HEK293 (cell line): ENCODE results near the gene GRID2.

ENCODE experiments used
- CTCF ChIA-PET: fragments of 350-600 bp; formaldehyde crosslinking; extraction: SDS; loops from one replicate; lab custom pipeline; 2021; ENCODE audit warnings: antibody characterized with exemption; lab: Yijun Ruan, JAX
- POLR2A ChIA-PET: fragments of 300-600 bp; formaldehyde crosslinking; extraction: SDS; loops from one replicate; lab custom pipeline; 2020; ENCODE audit warnings: antibody characterized with exemption, inconsistent platforms; lab: Yijun Ruan, JAX
- H3K27ac ChIP-seq: fragments of 200-500 bp; sonication (Bioruptor generic); 2 replicates; pipeline ENCODE4 v1.5.1; 2014; ENCODE audit warnings: low read depth, low read length, control low read depth, inconsistent platforms; ENCODE audit errors: extremely low read depth
- H3K36me3 ChIP-seq, 2 experiments: fragments of 200-500 bp in 1 of 2; sonication (Bioruptor generic) in 1 of 2; 1 replicate in 1 of 2; 2 replicates in 1 of 2; pipeline ENCODE4 v1.5.1; 2014 to 2017; ENCODE audit warnings: inconsistent platforms in 2 of 2, low read length in 2 of 2; ENCODE audit not compliant: control insufficient read depth in 2 of 2, insufficient read depth in 1 of 2
- H3K4me1 ChIP-seq: fragments of 200-500 bp; sonication (Bioruptor generic); 2 replicates; pipeline ENCODE4 v1.5.1; 2014; ENCODE audit warnings: mild to moderate bottlenecking, low read length, inconsistent platforms; ENCODE audit not compliant: control insufficient read depth, insufficient read depth
- H3K4me3 ChIP-seq: 2 replicates; pipeline ENCODE4 v1.5.1; 2011; ENCODE audit warnings: low read depth, mild to moderate bottlenecking, control low read depth, low read length, moderate library complexity
- H3K9me3 ChIP-seq: fragments of 200-500 bp; sonication (Bioruptor generic); 2 replicates; pipeline ENCODE4 v1.5.1; 2014; ENCODE audit warnings: low read depth, low read length, inconsistent platforms; ENCODE audit not compliant: control insufficient read depth, insufficient read depth
- GLIS2 ChIP-seq: fragments of 450-650 bp; formaldehyde crosslinking; IDR thresholded peaks from 2 replicates; pipeline ENCODE4 v1.5.1; 2016; ENCODE audit warnings: missing biosample characterization, missing genetic modification characterization
- SCRT1 ChIP-seq: fragments of 450-650 bp; formaldehyde crosslinking; IDR thresholded peaks from 2 replicates; pipeline ENCODE4 v1.5.1; 2016; ENCODE audit warnings: missing biosample characterization, missing genetic modification characterization, borderline replicate concordance
- TCF7L2 ChIP-seq: IDR thresholded peaks from 2 replicates; pipeline ENCODE4 v1.6.1; 2011; ENCODE audit warnings: low read depth, mild to moderate bottlenecking, inconsistent platforms, low read length, moderate library complexity, borderline replicate concordance
- ZNF16 ChIP-seq: fragments of 450-650 bp; formaldehyde crosslinking; IDR thresholded peaks from 2 replicates; pipeline ENCODE4 v1.5.1; 2016; ENCODE audit warnings: low read depth, missing biosample characterization, missing genetic modification characterization
- ZNF341 ChIP-seq: fragments of 450-650 bp; formaldehyde crosslinking; IDR thresholded peaks from 2 replicates; pipeline ENCODE4; 2016; ENCODE audit warnings: low read depth, missing biosample characterization, missing genetic modification characterization
- ZNF585B ChIP-seq: fragments of 450-650 bp; formaldehyde crosslinking; IDR thresholded peaks from 2 replicates; pipeline ENCODE4 v1.5.1; 2016; ENCODE audit warnings: missing biosample characterization, missing genetic modification characterization
- ZNF610 ChIP-seq: fragments of 450-650 bp; formaldehyde crosslinking; IDR thresholded peaks from 2 replicates; pipeline ENCODE4 v1.5.1; 2016; ENCODE audit warnings: missing biosample characterization, missing genetic modification characterization, borderline replicate concordance
- ZNF677 ChIP-seq: fragments of 450-650 bp; IDR thresholded peaks from 2 replicates; pipeline ENCODE4 v1.5.0; 2018; ENCODE audit warnings: missing biosample characterization, mild to moderate bottlenecking, missing genetic modification characterization, moderate library complexity
- ZNF707 ChIP-seq: fragments of 450-650 bp; formaldehyde crosslinking; IDR thresholded peaks from 2 replicates; pipeline ENCODE4 v1.5.1; 2016; ENCODE audit warnings: missing biosample characterization, missing genetic modification characterization
- ZXDB ChIP-seq: fragments of 450-650 bp; formaldehyde crosslinking; IDR thresholded peaks from 2 replicates; pipeline ENCODE4 v1.5.1; 2016; ENCODE audit warnings: missing biosample characterization, missing genetic modification characterization
- TF ChIP-seq, protein P1 (sequence below): fragments of 450-650 bp; formaldehyde crosslinking; IDR thresholded peaks from 2 replicates; pipeline ENCODE4 v1.5.1; 2016; ENCODE audit warnings: missing biosample characterization, missing genetic modification characterization
- TF ChIP-seq, protein P2 (sequence below): fragments of 450-650 bp; IDR thresholded peaks from 2 replicates; pipeline ENCODE4 v1.5.1; 2018; ENCODE audit warnings: missing biosample characterization, mild to moderate bottlenecking, missing genetic modification characterization
- TF ChIP-seq, protein P3 (sequence below): fragments of 450-650 bp; formaldehyde crosslinking; IDR thresholded peaks from 2 replicates; pipeline ENCODE4 v1.5.1; 2016; ENCODE audit warnings: missing biosample characterization, missing genetic modification characterization, borderline replicate concordance
- TF ChIP-seq, protein P4 (sequence below): fragments of 450-650 bp; formaldehyde crosslinking; IDR thresholded peaks from 2 replicates; pipeline ENCODE4 v1.5.1; 2016; ENCODE audit warnings: missing biosample characterization, missing genetic modification characterization
- TF ChIP-seq, protein P5 (sequence below): fragments of 450-650 bp; formaldehyde crosslinking; IDR thresholded peaks from 2 replicates; pipeline ENCODE4 v1.5.1; 2016; ENCODE audit warnings: missing biosample characterization, missing genetic modification characterization

GRID2 gene

DNA sequence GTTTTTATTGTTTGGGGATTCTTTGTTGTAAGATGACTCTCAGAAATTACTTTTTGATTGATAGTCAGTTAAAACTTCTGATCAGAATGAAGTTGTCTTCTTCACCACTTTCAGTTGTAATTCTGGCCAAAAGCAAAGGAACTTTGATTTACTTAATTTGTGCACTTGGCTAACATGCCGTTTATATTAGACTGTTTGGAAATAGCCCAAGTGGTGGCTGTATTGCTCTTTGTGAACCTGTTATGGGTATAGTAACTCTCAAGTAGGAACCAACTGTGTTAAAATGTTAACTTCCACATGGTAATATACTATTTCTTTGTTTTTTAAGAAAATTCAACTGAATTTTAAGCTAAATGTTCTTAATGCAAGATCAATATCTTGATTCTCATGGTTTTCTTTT, 581.9 kb downstream of the GRID2 start:
- no peaks in the 10 kb centered on the region for H3K9me3 ChIP-seq
- H3K4me3 ChIP-seq, result no peak overlapping the region
- H3K36me3 ChIP-seq, result no peaks in the 10 kb centered on the region
- no peak overlapping the region for H3K27ac ChIP-seq
- CTCF ChIA-PET, result interaction anchor here (0.5 kb wide), 1 partner anchor 892 kb away, joined by 3 read pairs; no protein-coding TSS in a partner anchor
- H3K4me1 ChIP-seq, result no peaks in the 10 kb centered on the region
- POLR2A ChIA-PET, result no interaction called here
- TF ChIP-seq ZNF585B (tag by site-specific recombination) (no peak), ZNF677 (tag by site-specific recombination) (no peak), ZNF707 (tag by site-specific recombination) (no peak), ZNF16 (tag by site-specific recombination) (no peak), TCF7L2 (no peak), GLIS2 (tag by site-specific recombination) (no peak), ZXDB (tag by site-specific recombination) (no peak), SCRT1 (tag by site-specific recombination) (no peak)
- TF ChIP-seq, protein P1, sequence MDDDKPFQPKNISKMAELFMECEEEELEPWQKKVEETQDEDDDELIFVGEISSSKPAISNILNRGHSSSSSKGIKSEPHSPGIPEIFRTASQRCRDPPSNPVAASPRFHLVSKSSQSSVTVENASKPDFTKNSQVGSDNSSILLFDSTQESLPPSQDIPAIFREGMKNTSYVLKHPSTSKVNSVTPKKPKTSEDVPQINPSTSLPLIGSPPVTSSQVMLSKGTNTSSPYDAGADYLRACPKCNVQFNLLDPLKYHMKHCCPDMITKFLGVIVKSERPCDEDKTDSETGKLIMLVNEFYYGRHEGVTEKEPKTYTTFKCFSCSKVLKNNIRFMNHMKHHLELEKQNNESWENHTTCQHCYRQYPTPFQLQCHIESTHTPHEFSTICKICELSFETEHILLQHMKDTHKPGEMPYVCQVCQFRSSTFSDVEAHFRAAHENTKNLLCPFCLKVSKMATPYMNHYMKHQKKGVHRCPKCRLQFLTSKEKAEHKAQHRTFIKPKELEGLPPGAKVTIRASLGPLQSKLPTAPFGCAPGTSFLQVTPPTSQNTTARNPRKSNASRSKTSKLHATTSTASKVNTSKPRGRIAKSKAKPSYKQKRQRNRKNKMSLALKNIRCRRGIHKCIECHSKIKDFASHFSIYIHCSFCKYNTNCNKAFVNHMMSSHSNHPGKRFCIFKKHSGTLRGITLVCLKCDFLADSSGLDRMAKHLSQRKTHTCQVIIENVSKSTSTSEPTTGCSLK (tag by site-specific recombination), result no peak
- TF ChIP-seq, protein P2, sequence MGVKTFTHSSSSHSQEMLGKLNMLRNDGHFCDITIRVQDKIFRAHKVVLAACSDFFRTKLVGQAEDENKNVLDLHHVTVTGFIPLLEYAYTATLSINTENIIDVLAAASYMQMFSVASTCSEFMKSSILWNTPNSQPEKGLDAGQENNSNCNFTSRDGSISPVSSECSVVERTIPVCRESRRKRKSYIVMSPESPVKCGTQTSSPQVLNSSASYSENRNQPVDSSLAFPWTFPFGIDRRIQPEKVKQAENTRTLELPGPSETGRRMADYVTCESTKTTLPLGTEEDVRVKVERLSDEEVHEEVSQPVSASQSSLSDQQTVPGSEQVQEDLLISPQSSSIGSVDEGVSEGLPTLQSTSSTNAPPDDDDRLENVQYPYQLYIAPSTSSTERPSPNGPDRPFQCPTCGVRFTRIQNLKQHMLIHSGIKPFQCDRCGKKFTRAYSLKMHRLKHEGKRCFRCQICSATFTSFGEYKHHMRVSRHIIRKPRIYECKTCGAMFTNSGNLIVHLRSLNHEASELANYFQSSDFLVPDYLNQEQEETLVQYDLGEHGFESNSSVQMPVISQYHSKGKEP (tag by site-specific recombination), result no peak
- TF ChIP-seq, protein P3, sequence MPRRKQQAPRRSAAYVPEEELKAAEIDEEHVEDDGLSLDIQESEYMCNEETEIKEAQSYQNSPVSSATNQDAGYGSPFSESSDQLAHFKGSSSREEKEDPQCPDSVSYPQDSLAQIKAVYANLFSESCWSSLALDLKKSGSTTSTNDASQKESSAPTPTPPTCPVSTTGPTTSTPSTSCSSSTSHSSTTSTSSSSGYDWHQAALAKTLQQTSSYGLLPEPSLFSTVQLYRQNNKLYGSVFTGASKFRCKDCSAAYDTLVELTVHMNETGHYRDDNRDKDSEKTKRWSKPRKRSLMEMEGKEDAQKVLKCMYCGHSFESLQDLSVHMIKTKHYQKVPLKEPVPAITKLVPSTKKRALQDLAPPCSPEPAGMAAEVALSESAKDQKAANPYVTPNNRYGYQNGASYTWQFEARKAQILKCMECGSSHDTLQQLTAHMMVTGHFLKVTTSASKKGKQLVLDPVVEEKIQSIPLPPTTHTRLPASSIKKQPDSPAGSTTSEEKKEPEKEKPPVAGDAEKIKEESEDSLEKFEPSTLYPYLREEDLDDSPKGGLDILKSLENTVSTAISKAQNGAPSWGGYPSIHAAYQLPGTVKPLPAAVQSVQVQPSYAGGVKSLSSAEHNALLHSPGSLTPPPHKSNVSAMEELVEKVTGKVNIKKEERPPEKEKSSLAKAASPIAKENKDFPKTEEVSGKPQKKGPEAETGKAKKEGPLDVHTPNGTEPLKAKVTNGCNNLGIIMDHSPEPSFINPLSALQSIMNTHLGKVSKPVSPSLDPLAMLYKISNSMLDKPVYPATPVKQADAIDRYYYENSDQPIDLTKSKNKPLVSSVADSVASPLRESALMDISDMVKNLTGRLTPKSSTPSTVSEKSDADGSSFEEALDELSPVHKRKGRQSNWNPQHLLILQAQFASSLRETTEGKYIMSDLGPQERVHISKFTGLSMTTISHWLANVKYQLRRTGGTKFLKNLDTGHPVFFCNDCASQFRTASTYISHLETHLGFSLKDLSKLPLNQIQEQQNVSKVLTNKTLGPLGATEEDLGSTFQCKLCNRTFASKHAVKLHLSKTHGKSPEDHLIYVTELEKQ (tag by site-specific recombination), result no peak
- TF ChIP-seq, protein P4, sequence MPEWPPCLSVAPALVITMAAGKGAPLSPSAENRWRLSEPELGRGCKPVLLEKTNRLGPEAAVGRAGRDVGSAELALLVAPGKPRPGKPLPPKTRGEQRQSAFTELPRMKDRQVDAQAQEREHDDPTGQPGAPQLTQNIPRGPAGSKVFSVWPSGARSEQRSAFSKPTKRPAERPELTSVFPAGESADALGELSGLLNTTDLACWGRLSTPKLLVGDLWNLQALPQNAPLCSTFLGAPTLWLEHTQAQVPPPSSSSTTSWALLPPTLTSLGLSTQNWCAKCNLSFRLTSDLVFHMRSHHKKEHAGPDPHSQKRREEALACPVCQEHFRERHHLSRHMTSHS (tag by site-specific recombination), result no peak
- TF ChIP-seq, protein P5, sequence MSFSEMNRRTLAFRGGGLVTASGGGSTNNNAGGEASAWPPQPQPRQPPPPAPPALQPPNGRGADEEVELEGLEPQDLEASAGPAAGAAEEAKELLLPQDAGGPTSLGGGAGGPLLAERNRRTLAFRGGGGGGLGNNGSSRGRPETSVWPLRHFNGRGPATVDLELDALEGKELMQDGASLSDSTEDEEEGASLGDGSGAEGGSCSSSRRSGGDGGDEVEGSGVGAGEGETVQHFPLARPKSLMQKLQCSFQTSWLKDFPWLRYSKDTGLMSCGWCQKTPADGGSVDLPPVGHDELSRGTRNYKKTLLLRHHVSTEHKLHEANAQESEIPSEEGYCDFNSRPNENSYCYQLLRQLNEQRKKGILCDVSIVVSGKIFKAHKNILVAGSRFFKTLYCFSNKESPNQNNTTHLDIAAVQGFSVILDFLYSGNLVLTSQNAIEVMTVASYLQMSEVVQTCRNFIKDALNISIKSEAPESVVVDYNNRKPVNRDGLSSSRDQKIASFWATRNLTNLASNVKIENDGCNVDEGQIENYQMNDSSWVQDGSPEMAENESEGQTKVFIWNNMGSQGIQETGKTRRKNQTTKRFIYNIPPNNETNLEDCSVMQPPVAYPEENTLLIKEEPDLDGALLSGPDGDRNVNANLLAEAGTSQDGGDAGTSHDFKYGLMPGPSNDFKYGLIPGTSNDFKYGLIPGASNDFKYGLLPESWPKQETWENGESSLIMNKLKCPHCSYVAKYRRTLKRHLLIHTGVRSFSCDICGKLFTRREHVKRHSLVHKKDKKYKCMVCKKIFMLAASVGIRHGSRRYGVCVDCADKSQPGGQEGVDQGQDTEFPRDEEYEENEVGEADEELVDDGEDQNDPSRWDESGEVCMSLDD (tag by site-specific recombination), result no peak

DNA sequence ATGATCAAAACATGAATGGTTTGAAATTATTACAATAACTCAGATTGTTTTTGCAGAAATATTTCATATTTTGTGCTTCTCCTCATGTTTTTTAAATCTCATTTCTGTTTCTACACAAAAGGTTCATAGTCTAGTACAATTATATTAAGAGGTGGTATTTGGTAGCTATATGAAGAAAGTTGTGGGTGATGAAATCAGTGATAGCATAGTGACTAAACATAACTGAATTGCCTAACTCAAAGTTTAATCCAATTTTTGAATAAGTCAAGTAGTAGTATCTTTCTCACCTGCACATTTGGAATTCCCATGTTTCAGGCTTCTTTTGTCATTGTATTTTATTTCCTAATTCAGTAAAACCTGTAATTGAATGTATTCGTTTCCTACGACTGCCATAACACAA, 648.7 kb downstream of the GRID2 start:
- H3K4me3 ChIP-seq, result no peak overlapping the region
- no peaks in the 10 kb centered on the region for H3K36me3 ChIP-seq
- H3K4me1 ChIP-seq, result no peaks in the 10 kb centered on the region
- H3K9me3 ChIP-seq, result no peaks in the 10 kb centered on the region
- ChIA-PET POLR2A (no interaction called here), CTCF (no interaction called here)
- H3K27ac ChIP-seq, result no peak overlapping the region
- TF ChIP-seq, protein P2 (tag by site-specific recombination), result no peak
- no peak for TF ChIP-seq ZNF341 (tag by site-specific recombination)
- no peak for TF ChIP-seq ZNF610
